ENCODE data around the gene NPHP4. TPM values are rescaled to one million over a fixed set of nuclear protein-coding genes. Genes with fewer than 3 reads are reported as not detected.

Gene NPHP4
- total and polyA plus RNA-seq, 2 donors (not counting 3 experiments of a cell fraction or from before 2014, with no cell fraction given), result 4.4 to 11.7 TPM

DNA sequence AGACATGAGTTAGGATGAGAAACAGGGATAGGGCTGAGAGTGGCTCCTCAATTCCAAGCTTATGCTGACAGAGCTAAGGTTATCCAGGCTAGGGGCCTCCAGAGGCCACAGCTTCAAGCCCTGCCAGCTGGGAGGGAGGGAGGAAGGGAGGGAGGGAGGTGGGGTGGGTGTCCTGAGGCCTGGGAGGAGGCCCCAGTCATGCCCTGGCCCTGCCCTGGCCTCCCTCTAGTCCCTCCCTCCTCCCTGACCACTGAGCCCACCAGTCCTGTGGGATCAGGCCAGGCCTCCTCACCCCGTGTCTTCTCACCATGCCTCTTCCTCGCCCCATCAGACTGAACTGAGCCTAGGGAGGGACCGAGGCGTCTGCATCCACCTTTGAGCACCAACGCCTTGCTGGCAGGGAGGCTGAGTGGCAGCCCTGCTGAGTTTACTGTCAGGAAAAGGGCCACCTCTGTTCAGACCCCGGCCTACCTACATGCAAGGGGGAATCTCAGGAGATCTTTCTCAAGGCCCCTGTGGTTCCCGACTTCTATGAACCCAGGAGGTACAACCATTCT lies 116.1 kb downstream of the NPHP4 start:
- Histone ChIP-seq H3K4me2 (ENCODE audit: insufficient read depth, low read length) (no peak overlapping the region), H3K27ac (ENCODE audit: insufficient read depth, low read depth, low read length) (no peak overlapping the region), H4K20me1 (replicated peaks; ENCODE audit: control insufficient read depth, extremely low read depth, insufficient read depth, low read length) (no peaks in the 10 kb centered on the region), H3K9me1 (replicated peaks; ENCODE audit: control insufficient read depth, extremely low read depth, insufficient read depth, low read length) (no peaks in the 10 kb centered on the region), H2AFZ (ENCODE audit: low read depth, low read length) (no peak overlapping the region), H3K36me3 (ENCODE audit: control insufficient read depth in 2 of 2, extremely low read depth in 1 of 2, insufficient read depth in 2 of 2, low read length in 2 of 2) (no peaks in the 10 kb centered on the region), H3K79me2 (ENCODE audit: control insufficient read depth, insufficient read depth, low read length) (no peaks in the 10 kb centered on the region), H3K4me3 (replicated peaks in 1 of 3; ENCODE audit: insufficient read depth in 1 of 3, low read depth in 1 of 3, low read length in 3 of 3) (no peak overlapping the region), H3K9me3 (replicated peaks; ENCODE audit: control insufficient read depth, insufficient read depth, low read length) (no peaks in the 10 kb centered on the region), H3K4me1 (ENCODE audit: control insufficient read depth, extremely low read depth, insufficient read depth, low read length) (no peaks in the 10 kb centered on the region), H3K27me3 (ENCODE audit: control insufficient read depth in 2 of 2, insufficient read depth in 2 of 2, low read length in 2 of 2) (no peaks in the 10 kb centered on the region), H3K9ac (replicated peaks; ENCODE audit: extremely low read depth, insufficient read depth, low read length) (no peak overlapping the region)
- DNase-seq (ENCODE audit: low read depth, low spot score) (no peak), FAIRE-seq (no peak)
- TF ChIP-seq, protein P1, sequence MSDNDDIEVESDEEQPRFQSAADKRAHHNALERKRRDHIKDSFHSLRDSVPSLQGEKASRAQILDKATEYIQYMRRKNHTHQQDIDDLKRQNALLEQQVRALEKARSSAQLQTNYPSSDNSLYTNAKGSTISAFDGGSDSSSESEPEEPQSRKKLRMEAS (IDR thresholded peaks at IDR 0.05; ENCODE audit: insufficient read depth, insufficient read length), result no peak
- TF ChIP-seq POLR2AphosphoS5 (IDR thresholded peaks at IDR 0.05; ENCODE audit: insufficient read depth, low read depth, low read length), result no peak
- TF ChIP-seq MYC (IDR thresholded peaks at IDR 0.05; ENCODE audit: low read depth, low read length), result no peak
- TF ChIP-seq POLR2A (IDR thresholded peaks at IDR 0.05; ENCODE audit: low read depth, low read length), result no peak
- no peak for TF ChIP-seq FOS (IDR thresholded peaks at IDR 0.05; ENCODE audit: borderline replicate concordance, insufficient read depth, low read length)
- TF ChIP-seq JUN (IDR thresholded peaks at IDR 0.05; ENCODE audit: borderline replicate concordance, insufficient read depth, insufficient read length, low read depth), result no peak
- TF ChIP-seq, protein P2, sequence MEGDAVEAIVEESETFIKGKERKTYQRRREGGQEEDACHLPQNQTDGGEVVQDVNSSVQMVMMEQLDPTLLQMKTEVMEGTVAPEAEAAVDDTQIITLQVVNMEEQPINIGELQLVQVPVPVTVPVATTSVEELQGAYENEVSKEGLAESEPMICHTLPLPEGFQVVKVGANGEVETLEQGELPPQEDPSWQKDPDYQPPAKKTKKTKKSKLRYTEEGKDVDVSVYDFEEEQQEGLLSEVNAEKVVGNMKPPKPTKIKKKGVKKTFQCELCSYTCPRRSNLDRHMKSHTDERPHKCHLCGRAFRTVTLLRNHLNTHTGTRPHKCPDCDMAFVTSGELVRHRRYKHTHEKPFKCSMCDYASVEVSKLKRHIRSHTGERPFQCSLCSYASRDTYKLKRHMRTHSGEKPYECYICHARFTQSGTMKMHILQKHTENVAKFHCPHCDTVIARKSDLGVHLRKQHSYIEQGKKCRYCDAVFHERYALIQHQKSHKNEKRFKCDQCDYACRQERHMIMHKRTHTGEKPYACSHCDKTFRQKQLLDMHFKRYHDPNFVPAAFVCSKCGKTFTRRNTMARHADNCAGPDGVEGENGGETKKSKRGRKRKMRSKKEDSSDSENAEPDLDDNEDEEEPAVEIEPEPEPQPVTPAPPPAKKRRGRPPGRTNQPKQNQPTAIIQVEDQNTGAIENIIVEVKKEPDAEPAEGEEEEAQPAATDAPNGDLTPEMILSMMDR (IDR thresholded peaks at IDR 0.05; ENCODE audit: extremely low read depth in 1 of 2, insufficient read depth in 1 of 2, low read depth in 1 of 2, low read length in 2 of 2), result no peak
- TF ChIP-seq GATA2 (IDR thresholded peaks at IDR 0.05; ENCODE audit: insufficient read depth, insufficient read length, low read depth, low read length), result no peak
- no peak for TF ChIP-seq EZH2 (IDR thresholded peaks at IDR 0.05; ENCODE audit: borderline replicate concordance, low read depth, low read length, severe bottlenecking)
- CTCF ChIA-PET, result no interaction called here
- dilution Hi-C loops (cut with MboI; ENCODE audit: extremely low pct_ligation_motif_present, low sequenced_read_pairs) (no loop called here), intact Hi-C loops (cut with micrococcal nuclease) (no loop called here)
- no TSS peak for BruUV-seq (replicated peaks)
- POLR2A ChIA-PET, result no interaction called here

Measured in endothelial cell of umbilical vein (primary cell).